Measurements from ENCODE around the gene RSAD1. TPM values are rescaled to one million over a fixed set of nuclear protein-coding genes. Genes with fewer than 3 reads are reported as not detected.

RSAD1 gene
- total and polyA plus RNA-seq, 2 donors (not counting 3 experiments of a cell fraction or from before 2014, with no cell fraction given): 20.3 to 35.5 TPM

GRCh38 chr17:50445730-50446325 lies 32.8 kb upstream of the RSAD1 start:
- Histone ChIP-seq H3K9ac (replicated peaks; ENCODE audit: extremely low read depth, insufficient read depth, low read length) (no peak overlapping the region), H3K9me1 (replicated peaks; ENCODE audit: control insufficient read depth, extremely low read depth, insufficient read depth, low read length) (no peaks in the 10 kb centered on the region), H3K27me3 (ENCODE audit: control insufficient read depth in 2 of 2, insufficient read depth in 2 of 2, low read length in 2 of 2) (no peaks in the 10 kb centered on the region), H4K20me1 (replicated peaks; ENCODE audit: control insufficient read depth, extremely low read depth, insufficient read depth, low read length) (no peaks in the 10 kb centered on the region), H3K36me3 (ENCODE audit: control insufficient read depth in 2 of 2, extremely low read depth in 1 of 2, insufficient read depth in 2 of 2, low read length in 2 of 2) (no peaks in the 10 kb centered on the region), H2AFZ (ENCODE audit: low read depth, low read length) (no peak overlapping the region), H3K9me3 (replicated peaks; ENCODE audit: control insufficient read depth, insufficient read depth, low read length) (no peaks in the 10 kb centered on the region), H3K79me2 (ENCODE audit: control insufficient read depth, insufficient read depth, low read length) (no peaks in the 10 kb centered on the region), H3K4me1 (ENCODE audit: control insufficient read depth, extremely low read depth, insufficient read depth, low read length) (no peaks in the 10 kb centered on the region), H3K27ac (ENCODE audit: insufficient read depth, low read depth, low read length) (no peak overlapping the region), H3K4me2 (ENCODE audit: insufficient read depth, low read length) (no peak overlapping the region), H3K4me3 (replicated peaks in 1 of 3; ENCODE audit: insufficient read depth in 1 of 3, low read depth in 1 of 3, low read length in 3 of 3) (no peak overlapping the region)
- ChIA-PET CTCF (interaction anchor here (0.7 to 1.4 kb wide), 3 partner anchors 10 to 50 kb away, joined by 3 to 4 read pairs (median 3); partner anchors contain the start of gene CHAD), POLR2A (no interaction called here)
- intact Hi-C loops (cut with micrococcal nuclease) (no loop called here), dilution Hi-C loops (cut with MboI; ENCODE audit: extremely low pct_ligation_motif_present, low sequenced_read_pairs) (no loop called here)
- BruUV-seq (replicated peaks): no TSS peak
- DNase-seq (ENCODE audit: low read depth, low spot score) (no peak), FAIRE-seq (no peak)
- TF ChIP-seq POLR2AphosphoS5 (IDR thresholded peaks at IDR 0.05; ENCODE audit: insufficient read depth, low read depth, low read length) (no peak), MYC (IDR thresholded peaks at IDR 0.05; ENCODE audit: low read depth, low read length) (no peak), EZH2 (IDR thresholded peaks at IDR 0.05; ENCODE audit: borderline replicate concordance, low read depth, low read length, severe bottlenecking) (no peak), GATA2 (IDR thresholded peaks at IDR 0.05; ENCODE audit: insufficient read depth, insufficient read length, low read depth, low read length) (no peak), MAX (IDR thresholded peaks at IDR 0.05; ENCODE audit: insufficient read depth, insufficient read length) (no peak)

GRCh38 chr17:50447870-50448595 lies 30.6 kb upstream of the RSAD1 start:
- Histone ChIP-seq H3K79me2 (ENCODE audit: control insufficient read depth, insufficient read depth, low read length) (no peaks in the 10 kb centered on the region), H3K36me3 (ENCODE audit: control insufficient read depth in 2 of 2, extremely low read depth in 1 of 2, insufficient read depth in 2 of 2, low read length in 2 of 2) (no peaks in the 10 kb centered on the region), H3K9me1 (replicated peaks; ENCODE audit: control insufficient read depth, extremely low read depth, insufficient read depth, low read length) (no peaks in the 10 kb centered on the region), H3K9me3 (replicated peaks; ENCODE audit: control insufficient read depth, insufficient read depth, low read length) (no peaks in the 10 kb centered on the region), H4K20me1 (replicated peaks; ENCODE audit: control insufficient read depth, extremely low read depth, insufficient read depth, low read length) (no peaks in the 10 kb centered on the region), H2AFZ (ENCODE audit: low read depth, low read length) (no peak overlapping the region), H3K4me1 (ENCODE audit: control insufficient read depth, extremely low read depth, insufficient read depth, low read length) (no peaks in the 10 kb centered on the region), H3K4me3 (replicated peaks in 1 of 3; ENCODE audit: insufficient read depth in 1 of 3, low read depth in 1 of 3, low read length in 3 of 3) (no peak overlapping the region), H3K4me2 (ENCODE audit: insufficient read depth, low read length) (no peak overlapping the region), H3K27ac (ENCODE audit: insufficient read depth, low read depth, low read length) (no peak overlapping the region), H3K27me3 (ENCODE audit: control insufficient read depth in 2 of 2, insufficient read depth in 2 of 2, low read length in 2 of 2) (no peaks in the 10 kb centered on the region), H3K9ac (replicated peaks; ENCODE audit: extremely low read depth, insufficient read depth, low read length) (no peak overlapping the region)
- dilution Hi-C loops (cut with MboI; ENCODE audit: extremely low pct_ligation_motif_present, low sequenced_read_pairs) (no loop called here), intact Hi-C loops (cut with micrococcal nuclease) (no loop called here)
- TF ChIP-seq FOS (IDR thresholded peaks at IDR 0.05; ENCODE audit: borderline replicate concordance, insufficient read depth, low read length) (no peak), GATA2 (IDR thresholded peaks at IDR 0.05; ENCODE audit: insufficient read depth, insufficient read length, low read depth, low read length) (no peak), JUN (IDR thresholded peaks at IDR 0.05; ENCODE audit: borderline replicate concordance, insufficient read depth, insufficient read length, low read depth) (no peak), MAX (IDR thresholded peaks at IDR 0.05; ENCODE audit: insufficient read depth, insufficient read length) (no peak), POLR2A (IDR thresholded peaks at IDR 0.05; ENCODE audit: low read depth, low read length) (no peak), CTCF (IDR thresholded peaks at IDR 0.05; ENCODE audit: extremely low read depth in 1 of 2, insufficient read depth in 1 of 2, low read depth in 1 of 2, low read length in 2 of 2) (no peak), POLR2AphosphoS5 (IDR thresholded peaks at IDR 0.05; ENCODE audit: insufficient read depth, low read depth, low read length) (no peak), MYC (IDR thresholded peaks at IDR 0.05; ENCODE audit: low read depth, low read length) (no peak)
- POLR2A ChIA-PET: interaction anchor here (0.6 kb wide), 1 partner anchor 562 kb away, joined by 3 read pairs; no protein-coding TSS in a partner anchor
- no peak for DNase-seq (ENCODE audit: low read depth, low spot score)
- FAIRE-seq: no peak
- BruUV-seq (replicated peaks): no TSS peak
- CTCF ChIA-PET: interaction anchor here (1.0 kb wide), 1 partner anchor 11 kb away, joined by 3 read pairs; no protein-coding TSS in a partner anchor
